AG04449 (cell line): ENCODE data around the gene ZFP90.

Source experiments
- CTCF ChIA-PET: fragments of 350-600 bp; formaldehyde crosslinking; extraction: SDS; loops from one replicate; lab custom pipeline; 2021; ENCODE audit warnings: antibody characterized with exemption; lab: Yijun Ruan, JAX
- POLR2A ChIA-PET: fragments of 400-600, 350-600 bp; formaldehyde crosslinking; extraction: SDS; loops from one replicate; lab custom pipeline; 2020; ENCODE audit warnings: antibody characterized with exemption, inconsistent platforms; lab: Yijun Ruan, JAX
- DNase-seq: peaks from one replicate; pipeline ENCODE4 v3.0.0-alpha.2; 2010; ENCODE audit warnings: low read depth, low spot score
- H3K4me3 ChIP-seq: 2 replicates; pipeline ENCODE4 v1.5.1; 2011; ENCODE audit warnings: low read depth, mild to moderate bottlenecking, control low read depth, low read length
- TF ChIP-seq, protein P1 (sequence below): IDR thresholded peaks from one replicate; pipeline ENCODE4 v1.5.1; 2011; ENCODE audit warnings: mild to moderate bottlenecking, moderate library complexity, low read length, control low read depth, inconsistent platforms; ENCODE audit not compliant: insufficient read depth; ENCODE audit errors: missing control alignments

ZFP90 gene

DNA sequence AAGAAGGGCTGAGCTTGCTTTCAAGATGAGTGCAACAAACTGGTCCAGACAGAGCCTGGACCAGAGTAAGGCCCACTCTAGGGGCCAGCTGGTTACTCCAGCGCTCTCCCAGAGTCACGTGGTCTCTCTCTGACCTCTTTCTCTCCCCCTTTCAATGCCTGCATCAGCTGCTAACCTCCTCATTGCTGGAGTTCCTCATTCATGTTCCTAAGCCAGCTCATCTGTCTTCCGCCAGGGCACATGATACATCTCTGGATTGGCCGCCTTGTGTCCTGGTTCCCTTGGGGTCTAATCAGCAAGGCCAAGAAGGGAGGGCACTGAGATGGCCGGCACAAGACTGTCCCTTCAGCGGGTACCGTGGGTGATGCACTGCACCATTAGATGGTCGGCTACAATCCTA lies 26.9 kb upstream of the ZFP90 start:
- no peak overlapping the region for H3K4me3 ChIP-seq
- DNase-seq: no peak
- ChIA-PET CTCF (interaction anchor here (0.6 to 10.7 kb wide), 9 partner anchors 9 to 251 kb away, joined by 3 to 230 read pairs (median 4); no protein-coding TSS in a partner anchor), POLR2A (no interaction called here)
- TF ChIP-seq, protein P1, sequence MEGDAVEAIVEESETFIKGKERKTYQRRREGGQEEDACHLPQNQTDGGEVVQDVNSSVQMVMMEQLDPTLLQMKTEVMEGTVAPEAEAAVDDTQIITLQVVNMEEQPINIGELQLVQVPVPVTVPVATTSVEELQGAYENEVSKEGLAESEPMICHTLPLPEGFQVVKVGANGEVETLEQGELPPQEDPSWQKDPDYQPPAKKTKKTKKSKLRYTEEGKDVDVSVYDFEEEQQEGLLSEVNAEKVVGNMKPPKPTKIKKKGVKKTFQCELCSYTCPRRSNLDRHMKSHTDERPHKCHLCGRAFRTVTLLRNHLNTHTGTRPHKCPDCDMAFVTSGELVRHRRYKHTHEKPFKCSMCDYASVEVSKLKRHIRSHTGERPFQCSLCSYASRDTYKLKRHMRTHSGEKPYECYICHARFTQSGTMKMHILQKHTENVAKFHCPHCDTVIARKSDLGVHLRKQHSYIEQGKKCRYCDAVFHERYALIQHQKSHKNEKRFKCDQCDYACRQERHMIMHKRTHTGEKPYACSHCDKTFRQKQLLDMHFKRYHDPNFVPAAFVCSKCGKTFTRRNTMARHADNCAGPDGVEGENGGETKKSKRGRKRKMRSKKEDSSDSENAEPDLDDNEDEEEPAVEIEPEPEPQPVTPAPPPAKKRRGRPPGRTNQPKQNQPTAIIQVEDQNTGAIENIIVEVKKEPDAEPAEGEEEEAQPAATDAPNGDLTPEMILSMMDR: no peak

DNA sequence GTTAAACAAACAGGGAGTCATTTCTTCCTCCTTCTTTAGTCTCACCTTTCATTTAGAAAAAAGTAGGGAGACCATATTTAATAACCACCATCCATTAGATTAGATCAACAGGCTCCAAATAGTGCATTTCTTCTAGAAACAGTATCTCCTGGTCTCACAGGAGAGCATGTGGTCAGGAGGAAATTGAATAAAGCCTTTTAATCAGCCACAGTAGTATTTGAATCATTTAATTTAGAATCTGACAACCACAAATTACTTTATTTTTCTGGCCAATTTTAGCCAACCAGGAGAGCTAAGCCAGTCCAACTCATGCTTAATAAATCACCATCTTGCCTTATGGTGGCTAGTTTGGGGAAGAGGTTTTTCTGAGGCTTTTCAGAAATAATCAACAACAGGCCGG lies 26.3 kb upstream of the ZFP90 start:
- DNase-seq: no peak
- POLR2A ChIA-PET: no interaction called here
- CTCF ChIA-PET: interaction anchor here (1.2 to 10.7 kb wide), 3 partner anchors 8 to 146 kb away, joined by 3 to 230 read pairs (median 74); no protein-coding TSS in a partner anchor
- TF ChIP-seq, protein P1: no peak
- no peak overlapping the region for H3K4me3 ChIP-seq

DNA sequence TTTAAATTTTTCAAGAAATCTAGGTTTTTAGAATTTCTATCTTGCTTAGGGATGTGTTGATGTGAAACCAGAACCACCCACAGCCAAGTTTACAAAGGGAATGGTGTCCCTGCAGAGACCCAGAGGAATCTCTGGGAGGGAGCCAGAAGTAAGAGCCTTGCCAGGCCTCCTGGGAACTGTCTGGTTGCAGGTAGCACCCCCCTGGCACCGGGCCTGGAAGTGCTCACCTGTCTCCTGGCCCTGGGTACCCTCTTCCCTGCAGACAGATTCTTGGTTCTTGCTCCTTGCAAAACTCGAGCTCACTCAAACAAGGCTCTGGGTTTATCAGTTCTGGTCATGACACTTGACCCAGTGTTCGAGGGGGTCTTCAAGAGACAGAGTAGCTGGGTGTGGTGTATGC lies 24.6 kb upstream of the ZFP90 start:
- ChIA-PET CTCF (interaction anchor here (0.7 to 10.7 kb wide), 3 partner anchors 117 to 214 kb away, joined by 3 to 230 read pairs (median 4); no protein-coding TSS in a partner anchor), POLR2A (no interaction called here)
- DNase-seq: no peak
- TF ChIP-seq, protein P1: no peak
- no peak overlapping the region for H3K4me3 ChIP-seq

DNA sequence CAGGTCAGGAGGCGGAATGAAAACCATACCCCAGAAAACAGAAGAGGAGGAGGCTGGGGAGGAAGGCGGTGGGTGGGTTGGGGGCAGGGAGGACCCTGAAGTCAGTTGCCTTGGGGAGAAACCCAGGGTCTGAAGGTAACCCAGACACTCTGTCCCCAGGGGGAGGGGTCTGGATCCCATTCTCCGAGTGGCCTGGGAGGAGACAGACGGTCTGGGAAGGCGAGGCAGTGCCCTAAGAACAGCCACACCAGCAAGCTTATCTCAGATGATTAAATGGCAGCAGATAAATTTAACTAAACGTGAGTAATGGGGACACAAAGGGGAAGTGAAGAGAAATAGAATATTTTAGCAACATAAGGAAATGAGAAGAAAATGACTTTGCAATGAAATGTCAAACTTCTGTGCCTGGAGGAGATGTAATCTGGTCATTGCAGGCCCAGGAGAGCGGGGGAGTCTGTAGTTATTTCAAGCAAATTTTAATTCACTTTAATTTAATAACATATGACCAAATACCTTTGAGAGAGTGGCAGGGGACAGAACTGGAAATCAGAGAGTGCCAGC lies 21.4 kb upstream of the ZFP90 start:
- DNase-seq: no peak
- POLR2A ChIA-PET: no interaction called here
- no peak overlapping the region for H3K4me3 ChIP-seq
- CTCF ChIA-PET: interaction anchor here (1.3 to 7.4 kb wide), 4 partner anchors 8 to 133 kb away, joined by 4 to 88 read pairs (median 7); no protein-coding TSS in a partner anchor
- TF ChIP-seq, protein P1: no peak

DNA sequence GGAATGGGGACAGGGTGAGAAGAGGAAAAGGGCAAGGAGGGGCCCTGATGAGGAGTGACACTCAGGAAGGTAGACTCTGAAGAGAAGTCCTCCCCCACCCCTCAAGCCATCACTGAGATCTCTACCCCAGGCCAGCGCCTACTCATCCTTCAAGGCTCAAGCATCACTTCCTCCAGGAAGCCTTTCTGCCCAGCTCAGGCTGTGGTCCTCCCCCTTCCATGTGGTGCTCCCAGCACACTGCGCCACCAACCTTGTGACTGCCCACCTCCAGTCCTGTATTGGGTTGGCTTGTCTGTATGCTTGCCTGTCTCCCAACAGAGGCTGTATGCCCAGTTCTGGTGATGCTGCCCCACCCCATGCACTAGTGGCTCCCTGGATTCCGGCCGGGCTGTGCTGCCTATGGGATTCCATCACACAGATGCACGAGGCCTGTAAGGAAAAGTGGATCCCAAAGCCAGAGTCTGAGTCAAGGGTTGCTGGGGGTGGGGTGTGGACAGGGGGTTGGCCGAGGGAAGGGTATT lies 19.8 kb upstream of the ZFP90 start:
- CTCF ChIA-PET: interaction anchor here (1.0 to 7.4 kb wide), 9 partner anchors 8 to 606 kb away, joined by 3 to 88 read pairs (median 5); no protein-coding TSS in a partner anchor

More for the DNA sequence above, 19.8 kb upstream of the ZFP90 start:
- TF ChIP-seq, protein P1: no peak
- no peak for DNase-seq
- POLR2A ChIA-PET: interaction anchor here (0.6 kb wide), 1 partner anchor 228 kb away, joined by 3 read pairs; no protein-coding TSS in a partner anchor
- H3K4me3 ChIP-seq: no peak overlapping the region
